ENCODE results near the gene AMH.

Gene AMH

GRCh38 chr19:2288818-2289713 lies 39.9 kb downstream of the AMH start:
- no peak for DNase-seq

GRCh38 chr19:2289714-2290435 lies 40.8 kb downstream of the AMH start:
- no peak for DNase-seq

GRCh38 chr19:2290441-2291184 lies 41.5 kb downstream of the AMH start:
- DNase-seq, result no peak

GRCh38 chr19:2291185-2291751 lies 42.1 kb downstream of the AMH start:
- DNase-seq, result no peak

GRCh38 chr19:2294687-2295335 lies 45.7 kb downstream of the AMH start:
- DNase-seq, result peak in 1 of 2 experiments; percentile 67

- no peak for DNase-seq
Measured at GRCh38 chr19:2296141-2296540, 47.0 kb downstream of the AMH start.

GRCh38 chr19:2300533-2300932 lies 51.4 kb downstream of the AMH start:
- no peak for DNase-seq

Data from NCI-H446 (cell line).